Trophoblast cell (in vitro differentiated cells and primary cell): ENCODE measurements around the gene CLIP4.

ENCODE experiments used
- DNase-seq, 2 donors: peaks; one replicate each; pipeline ENCODE4 v3.0.0-alpha.2; 2016
- H2AFZ ChIP-seq: 2 replicates; pipeline ENCODE4 v1.6.1; 2013; ENCODE audit warnings: low read length, moderate library complexity, mild to moderate bottlenecking; ENCODE audit not compliant: insufficient read depth, poor library complexity
- H2AK5ac ChIP-seq: 2 replicates; pipeline ENCODE4 v1.6.1; 2013; ENCODE audit warnings: mild to moderate bottlenecking, low read length
- H2BK120ac ChIP-seq: 2 replicates; pipeline ENCODE4 v1.6.1; 2013; ENCODE audit warnings: low read length, mild to moderate bottlenecking, moderate library complexity; ENCODE audit not compliant: insufficient read depth, poor library complexity
- H2BK12ac ChIP-seq: 2 replicates; pipeline ENCODE4 v1.6.1; 2013; ENCODE audit warnings: mild to moderate bottlenecking, low read length, moderate library complexity
- H2BK5ac ChIP-seq: 2 replicates; pipeline ENCODE4 v1.6.1; 2013; ENCODE audit warnings: low read length, low read depth, moderate library complexity, mild to moderate bottlenecking; ENCODE audit not compliant: poor library complexity
- H3K14ac ChIP-seq: 2 replicates; pipeline ENCODE4 v1.6.1; 2013; ENCODE audit warnings: mild to moderate bottlenecking, low read length
- H3K18ac ChIP-seq: 2 replicates; pipeline ENCODE4 v1.6.1; 2013; ENCODE audit warnings: mild to moderate bottlenecking, low read length
- H3K23ac ChIP-seq: 2 replicates; pipeline ENCODE4 v1.6.1; 2013; ENCODE audit warnings: low read length
- H3K27ac ChIP-seq: 2 replicates; pipeline ENCODE4 v1.5.1; 2013; ENCODE audit warnings: low read depth, mild to moderate bottlenecking, inconsistent platforms, low read length, moderate library complexity
- H3K27me3 ChIP-seq: 2 replicates; pipeline ENCODE4 v1.6.1; 2013; ENCODE audit warnings: inconsistent platforms, mild to moderate bottlenecking, low read length, moderate library complexity; ENCODE audit not compliant: insufficient read depth
- H3K36me3 ChIP-seq, 2 experiments: 1 replicate in 1 of 2; 2 replicates in 1 of 2; pipeline ENCODE4 v1.6.1; 2013; ENCODE audit warnings: low read length in 2 of 2, mild to moderate bottlenecking in 2 of 2, moderate library complexity in 1 of 2; ENCODE audit not compliant: insufficient read depth in 2 of 2, control insufficient read depth in 1 of 2
- H3K4ac ChIP-seq: 2 replicates; pipeline ENCODE4 v1.6.1; 2013; ENCODE audit warnings: low read depth, mild to moderate bottlenecking, low read length, moderate library complexity
- H3K4me1 ChIP-seq, 2 experiments: 1 replicate in 1 of 2; 2 replicates in 1 of 2; pipeline ENCODE4 v1.6.1; 2013; ENCODE audit warnings: low read length in 2 of 2, mild to moderate bottlenecking in 2 of 2, moderate library complexity in 1 of 2; ENCODE audit not compliant: insufficient read depth in 2 of 2, control insufficient read depth in 1 of 2
- H3K4me2 ChIP-seq: 2 replicates; pipeline ENCODE4 v1.6.1; 2013; ENCODE audit warnings: inconsistent platforms, mild to moderate bottlenecking, low read length, moderate library complexity
- H3K4me3 ChIP-seq: 2 replicates; pipeline ENCODE4 v1.5.1; 2013; ENCODE audit warnings: mild to moderate bottlenecking, low read depth, low read length, inconsistent platforms
- H3K79me1 ChIP-seq: one replicate; pipeline ENCODE4 v1.6.1; 2013; ENCODE audit warnings: low read length
- H3K79me2 ChIP-seq: 2 replicates; pipeline ENCODE4 v1.6.1; 2013; ENCODE audit warnings: low read length, mild to moderate bottlenecking; ENCODE audit not compliant: control insufficient read depth, insufficient read depth, poor library complexity
- H3K9ac ChIP-seq: 2 replicates; pipeline ENCODE4 v1.6.1; 2013; ENCODE audit warnings: mild to moderate bottlenecking, low read length
- H3K9me3 ChIP-seq: 2 replicates; pipeline ENCODE4 v1.6.1; 2013; ENCODE audit warnings: low read depth, mild to moderate bottlenecking, control low read depth, inconsistent platforms, low read length; ENCODE audit not compliant: insufficient read depth
- H4K12ac ChIP-seq: 2 replicates; pipeline ENCODE4 v1.6.1; 2013; ENCODE audit warnings: low read depth, mild to moderate bottlenecking, low read length, moderate library complexity
- H4K8ac ChIP-seq: 2 replicates; pipeline ENCODE4 v1.6.1; 2013; ENCODE audit warnings: low read depth, mild to moderate bottlenecking, low read length, moderate library complexity
- H4K91ac ChIP-seq: one replicate; pipeline ENCODE4 v1.6.1; 2013; ENCODE audit warnings: low read depth, mild to moderate bottlenecking, low read length, moderate library complexity
- WGBS: extraction: QIAGEN DNeasy Blood & Tissue Kit; methylation state at CpG from one replicate; pipeline ENCODE4 v1.1.7; 2013; ENCODE audit warnings: missing lambda C conversion rate; ENCODE audit not compliant: insufficient read length, insufficient coverage; ENCODE audit errors: extremely low coverage; 5-methylcytosine and 5-hydroxymethylcytosine counted together

The CLIP4 gene

DNA sequence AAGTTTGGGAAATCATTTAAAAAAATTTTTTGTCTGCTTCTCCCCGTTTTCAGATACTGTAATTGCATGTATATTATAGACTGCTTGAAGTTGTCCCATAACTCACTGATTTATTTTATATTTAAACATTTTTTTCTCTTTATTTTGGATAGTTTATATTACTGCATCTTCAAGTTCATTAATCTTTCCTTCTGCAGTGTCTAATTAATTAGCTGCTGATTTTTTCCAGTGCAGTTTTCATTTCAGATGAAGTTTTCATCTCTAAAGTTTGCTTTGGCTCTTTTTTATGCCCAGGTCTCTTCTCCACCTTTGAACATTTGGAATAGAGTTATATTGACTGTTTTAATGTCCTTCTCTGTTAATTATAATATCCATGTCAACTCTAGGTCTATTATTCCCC, 9.3 kb downstream of the CLIP4 start:
- Histone ChIP-seq H3K4me1 (no peaks in the 10 kb centered on the region), H3K4ac (no peak overlapping the region), H2AK5ac (no peak overlapping the region), H3K27me3 (no peaks in the 10 kb centered on the region), H4K12ac (no peak overlapping the region), H4K8ac (no peak overlapping the region), H3K14ac (no peak overlapping the region), H3K9ac (no peak overlapping the region), H3K4me2 (no peak overlapping the region), H2BK5ac (no peak overlapping the region), H2BK12ac (no peak overlapping the region), H3K18ac (no peak overlapping the region), H3K9me3 (no peaks in the 10 kb centered on the region), H2BK120ac (no peak overlapping the region), H3K27ac (no peak overlapping the region), H3K4me3 (no peak overlapping the region), H2AFZ (no peak overlapping the region), H3K79me2 (no peaks in the 10 kb centered on the region), H3K23ac (no peak overlapping the region), H3K79me1 (no peaks in the 10 kb centered on the region), H4K91ac (no peak overlapping the region), H3K36me3 (no peaks in the 10 kb centered on the region)
- WGBS: no CpG with 5 or more reads among the region's 1 CpG
- no peak for DNase-seq

DNA sequence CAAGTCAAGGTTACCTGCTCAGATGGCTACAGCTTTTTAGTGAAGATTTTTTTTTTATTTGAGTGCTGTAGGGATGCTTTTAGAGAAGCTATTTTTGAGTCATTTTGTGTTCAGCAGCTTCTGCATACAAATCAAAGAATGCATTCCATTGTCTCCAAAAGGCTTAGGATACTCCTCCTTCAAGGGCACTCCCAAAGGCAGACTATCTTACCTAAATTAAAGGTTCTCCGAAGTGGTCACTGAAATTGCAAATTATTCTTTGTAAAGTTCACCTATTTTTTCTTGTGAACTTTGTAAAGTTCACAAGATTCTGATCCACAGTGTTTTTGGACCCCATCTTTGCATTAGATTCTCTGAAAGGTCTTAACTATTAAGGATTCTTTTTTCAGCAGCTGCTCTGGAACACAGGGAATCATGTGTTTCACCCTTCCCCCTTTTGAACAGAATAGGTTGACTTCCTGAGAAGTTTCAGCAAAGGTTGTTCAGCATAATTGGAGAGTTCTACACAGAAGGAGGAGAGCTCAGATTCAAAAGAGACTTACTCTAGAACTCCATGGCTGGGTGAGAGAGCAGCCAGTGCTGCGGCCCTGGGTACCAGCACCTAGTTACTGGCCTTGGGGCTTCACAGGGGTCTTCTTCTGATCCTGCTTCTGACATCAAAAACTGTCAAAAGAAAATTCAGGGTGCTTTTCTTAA, 14.5 kb downstream of the CLIP4 start:
- no CpG with 5 or more reads among the region's 2 CpGs for WGBS
- H3K23ac ChIP-seq: no peak overlapping the region
- H3K79me1 ChIP-seq: peaks cover 2% of the 10 kb centered on the region
- H3K27me3 ChIP-seq: no peaks in the 10 kb centered on the region
- H3K18ac ChIP-seq: no peak overlapping the region
- H3K4me1 ChIP-seq: peaks cover 0 to 3% of the 10 kb centered on the region in 2 experiments
- H3K27ac ChIP-seq: no peak overlapping the region
- no peaks in the 10 kb centered on the region for H3K36me3 ChIP-seq
- no peak overlapping the region for H3K4me2 ChIP-seq
- no peak overlapping the region for H2BK12ac ChIP-seq
- H4K91ac ChIP-seq: peak overlapping the region; percentile 61
- H2BK120ac ChIP-seq: peak overlapping the region; percentile 38
- no peak overlapping the region for H2AK5ac ChIP-seq
- no peaks in the 10 kb centered on the region for H3K79me2 ChIP-seq
- H3K14ac ChIP-seq: no peak overlapping the region
- H4K12ac ChIP-seq: no peak overlapping the region
- H3K4me3 ChIP-seq: no peak overlapping the region
- no peak overlapping the region for H4K8ac ChIP-seq
- no peak overlapping the region for H2AFZ ChIP-seq
- no peak overlapping the region for H3K4ac ChIP-seq
- H3K9me3 ChIP-seq: no peaks in the 10 kb centered on the region
- H2BK5ac ChIP-seq: peak overlapping the region; percentile 92
- no peak for DNase-seq
- no peak overlapping the region for H3K9ac ChIP-seq

- H2BK12ac ChIP-seq: no peak overlapping the region
- H4K12ac ChIP-seq: no peak overlapping the region
- no peak overlapping the region for H3K9ac ChIP-seq
- no peak overlapping the region for H3K14ac ChIP-seq
- no peak overlapping the region for H3K4ac ChIP-seq
- H3K4me2 ChIP-seq: no peak overlapping the region
- no peak overlapping the region for H3K23ac ChIP-seq
- H2AFZ ChIP-seq: no peak overlapping the region
- no CpG with 5 or more reads among the region's 2 CpGs for WGBS
- H2BK120ac ChIP-seq: no peak overlapping the region
- H3K36me3 ChIP-seq: no peaks in the 10 kb centered on the region
- peak in 1 of 2 donors; percentile 21 for DNase-seq
- no peak overlapping the region for H4K91ac ChIP-seq
- no peak overlapping the region for H3K4me3 ChIP-seq
- no peak overlapping the region for H4K8ac ChIP-seq
- peaks cover 2% of the 10 kb centered on the region for H3K79me1 ChIP-seq
- H3K79me2 ChIP-seq: no peaks in the 10 kb centered on the region
- H3K9me3 ChIP-seq: no peaks in the 10 kb centered on the region
- H2AK5ac ChIP-seq: no peak overlapping the region
- peaks cover 0 to 3% of the 10 kb centered on the region in 2 experiments for H3K4me1 ChIP-seq
- no peak overlapping the region for H2BK5ac ChIP-seq
- H3K27me3 ChIP-seq: no peaks in the 10 kb centered on the region
- no peak overlapping the region for H3K18ac ChIP-seq
- H3K27ac ChIP-seq: no peak overlapping the region
These were observed 15.1 kb downstream of the CLIP4 start for GRCh38 chr2:29130295-29130694.

- no peak overlapping the region for H2BK120ac ChIP-seq
- no peak overlapping the region for H4K12ac ChIP-seq
- H3K36me3 ChIP-seq: no peaks in the 10 kb centered on the region
- no peak overlapping the region for H3K14ac ChIP-seq
- H3K9ac ChIP-seq: no peak overlapping the region
- no peak overlapping the region for H4K8ac ChIP-seq
- H3K4me3 ChIP-seq: no peak overlapping the region
- no peaks in the 10 kb centered on the region for H3K9me3 ChIP-seq
- no peak overlapping the region for H3K18ac ChIP-seq
- no peak overlapping the region for H2AFZ ChIP-seq
- no peak overlapping the region for H3K4ac ChIP-seq
- no CpG with 5 or more reads among the region's 1 CpG for WGBS
- no peak overlapping the region for H2AK5ac ChIP-seq
- no peak overlapping the region for H2BK5ac ChIP-seq
- H3K79me2 ChIP-seq: no peaks in the 10 kb centered on the region
- H3K4me2 ChIP-seq: no peak overlapping the region
- peaks cover 1% of the 10 kb centered on the region for H3K79me1 ChIP-seq
- H3K27ac ChIP-seq: no peak overlapping the region
- H3K4me1 ChIP-seq: peaks cover 0 to 1% of the 10 kb centered on the region in 2 experiments
- H3K23ac ChIP-seq: no peak overlapping the region
- H4K91ac ChIP-seq: no peak overlapping the region
- DNase-seq: no peak
- no peaks in the 10 kb centered on the region for H3K27me3 ChIP-seq
- no peak overlapping the region for H2BK12ac ChIP-seq
These were observed 19.7 kb downstream of the CLIP4 start for GRCh38 chr2:29134933-29135332.
